ENCODE measurements around the gene AIFM2. TPM values are rescaled to one million over a fixed set of nuclear protein-coding genes. Genes with fewer than 3 reads are reported as not detected.

The AIFM2 gene
- total and polyA plus RNA-seq, 2 donors (not counting 3 experiments of a cell fraction or from before 2014, with no cell fraction given) = 6.9 to 8.7 TPM

GRCh38 chr10:70124415-70124814 lies 8.2 kb downstream of the AIFM2 start:
- Histone ChIP-seq H2AFZ (ENCODE audit: low read depth, low read length) (no peak overlapping the region), H3K9ac (replicated peaks; ENCODE audit: extremely low read depth, insufficient read depth, low read length) (no peak overlapping the region), H3K79me2 (ENCODE audit: control insufficient read depth, insufficient read depth, low read length) (no peaks in the 10 kb centered on the region), H3K4me2 (ENCODE audit: insufficient read depth, low read length) (no peak overlapping the region), H3K4me1 (ENCODE audit: control insufficient read depth, extremely low read depth, insufficient read depth, low read length) (no peaks in the 10 kb centered on the region), H3K9me1 (replicated peaks; ENCODE audit: control insufficient read depth, extremely low read depth, insufficient read depth, low read length) (no peaks in the 10 kb centered on the region), H4K20me1 (replicated peaks; ENCODE audit: control insufficient read depth, extremely low read depth, insufficient read depth, low read length) (no peaks in the 10 kb centered on the region), H3K4me3 (replicated peaks in 1 of 3; ENCODE audit: insufficient read depth in 1 of 3, low read depth in 1 of 3, low read length in 3 of 3) (no peak overlapping the region), H3K36me3 (ENCODE audit: control insufficient read depth in 2 of 2, extremely low read depth in 1 of 2, insufficient read depth in 2 of 2, low read length in 2 of 2) (no peaks in the 10 kb centered on the region), H3K27ac (ENCODE audit: insufficient read depth, low read depth, low read length) (no peak overlapping the region), H3K9me3 (replicated peaks; ENCODE audit: control insufficient read depth, insufficient read depth, low read length) (no peaks in the 10 kb centered on the region), H3K27me3 (ENCODE audit: control insufficient read depth in 2 of 2, insufficient read depth in 2 of 2, low read length in 2 of 2) (no peaks in the 10 kb centered on the region)
- no TSS peak for BruUV-seq (replicated peaks)
- TF ChIP-seq JUN (IDR thresholded peaks at IDR 0.05; ENCODE audit: borderline replicate concordance, insufficient read depth, insufficient read length, low read depth) (no peak), CTCF (IDR thresholded peaks at IDR 0.05; ENCODE audit: extremely low read depth in 1 of 2, insufficient read depth in 1 of 2, low read depth in 1 of 2, low read length in 2 of 2) (no peak), MAX (IDR thresholded peaks at IDR 0.05; ENCODE audit: insufficient read depth, insufficient read length) (no peak), FOS (IDR thresholded peaks at IDR 0.05; ENCODE audit: borderline replicate concordance, insufficient read depth, low read length) (no peak), GATA2 (IDR thresholded peaks at IDR 0.05; ENCODE audit: insufficient read depth, insufficient read length, low read depth, low read length) (no peak), EZH2 (IDR thresholded peaks at IDR 0.05; ENCODE audit: borderline replicate concordance, low read depth, low read length, severe bottlenecking) (no peak), MYC (IDR thresholded peaks at IDR 0.05; ENCODE audit: low read depth, low read length) (no peak), POLR2AphosphoS5 (IDR thresholded peaks at IDR 0.05; ENCODE audit: insufficient read depth, low read depth, low read length) (no peak), POLR2A (IDR thresholded peaks at IDR 0.05; ENCODE audit: low read depth, low read length) (no peak)
- dilution Hi-C loops (cut with MboI; ENCODE audit: extremely low pct_ligation_motif_present, low sequenced_read_pairs) (no loop called here), intact Hi-C loops (cut with micrococcal nuclease) (no loop called here)
- CTCF ChIA-PET = interaction anchor here (2.2 kb wide), 1 partner anchor 9 kb away, joined by 13 read pairs; no protein-coding TSS in a partner anchor
- POLR2A ChIA-PET = no interaction called here
- DNase-seq (ENCODE audit: low read depth, low spot score) (no peak), FAIRE-seq (no peak)

Measured in endothelial cell of umbilical vein (primary cell).